Measurements from ENCODE around the gene ASCL2.

The ASCL2 gene

DNA sequence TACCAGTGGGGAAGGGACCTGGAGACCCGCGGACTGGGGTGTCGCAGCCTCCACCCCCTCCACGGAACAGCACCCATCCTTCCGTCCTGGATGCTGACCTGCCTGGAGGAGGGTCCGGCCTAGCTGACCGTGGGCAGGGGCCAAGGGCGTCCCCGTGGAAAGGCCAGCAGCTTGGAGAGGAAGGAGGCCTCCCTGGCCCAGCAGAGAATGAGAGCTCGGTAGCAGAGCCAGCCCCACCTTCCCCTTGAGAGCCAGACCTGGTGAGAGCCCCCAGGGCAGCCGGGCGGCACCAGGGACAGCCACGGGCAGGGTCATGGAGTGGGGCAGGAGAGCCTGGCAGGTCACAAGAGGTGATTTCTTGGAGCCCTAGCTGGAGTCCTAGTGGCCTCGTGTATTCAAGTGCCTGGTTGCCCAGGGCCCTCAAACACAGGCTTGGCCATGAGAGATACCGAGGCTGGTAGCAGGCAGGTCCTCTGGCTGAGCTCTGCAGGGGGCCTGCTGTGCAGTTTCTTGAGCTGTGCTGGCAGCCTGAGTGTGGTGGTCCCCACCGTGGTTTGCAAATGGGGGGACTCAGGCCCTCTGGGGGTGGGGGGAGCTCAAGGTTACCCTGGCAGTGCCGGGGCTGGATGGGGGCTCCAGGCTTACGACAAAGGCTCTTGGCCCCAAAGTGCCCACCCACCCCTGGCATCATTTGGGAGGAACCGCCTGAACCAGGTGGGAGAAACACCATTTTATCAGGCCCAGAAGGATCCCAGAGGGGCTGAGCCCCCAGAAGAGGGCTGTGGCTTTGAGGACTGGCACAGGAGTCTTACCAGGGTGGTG, 39.1 kb upstream of the ASCL2 start:
- Histone ChIP-seq H3K27me3 (no peaks in the 10 kb centered on the region), H3K4me3 (no peak overlapping the region), H4K20me1 (no peaks in the 10 kb centered on the region), H3K4me2 (no peak overlapping the region), H3K9me3 (no peaks in the 10 kb centered on the region), H3K36me3 (no peaks in the 10 kb centered on the region), H3K27ac (0 out of 2 replicates have a peak overlapping the region, but pooled peaks have one; percentile 22), H3K4me1 (peaks cover 48% of the 10 kb centered on the region), H3K9ac (no peak overlapping the region)
- no peak for TF ChIP-seq Cebpa-rat (IDR thresholded peaks at IDR 0.05)

DNA sequence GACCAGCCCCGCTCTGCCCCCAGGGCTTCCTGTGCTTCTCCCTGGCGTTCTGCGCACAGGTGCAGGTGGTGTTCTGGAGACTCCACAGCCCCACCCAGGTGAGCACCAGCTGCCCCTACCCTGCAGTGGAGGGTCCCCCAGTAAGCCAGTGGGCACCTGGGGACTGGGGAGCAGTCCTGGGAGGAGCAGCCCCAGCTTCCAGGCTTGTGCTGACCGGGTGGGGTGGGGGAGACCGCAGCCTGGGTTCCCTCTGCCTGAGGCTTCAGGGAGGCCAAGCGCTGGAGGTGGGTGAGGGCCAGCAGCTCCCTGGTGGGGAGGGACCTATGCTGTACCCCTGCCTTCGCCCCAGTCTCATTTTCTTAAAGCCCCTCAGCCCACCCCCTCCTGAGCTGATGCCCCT, 38.3 kb upstream of the ASCL2 start:
- Histone ChIP-seq H3K27ac (no peak overlapping the region), H4K20me1 (no peaks in the 10 kb centered on the region), H3K9me3 (no peaks in the 10 kb centered on the region), H3K9ac (no peak overlapping the region), H3K27me3 (no peaks in the 10 kb centered on the region), H3K4me1 (peaks cover 48% of the 10 kb centered on the region), H3K4me3 (no peak overlapping the region), H3K36me3 (no peaks in the 10 kb centered on the region), H3K4me2 (no peak overlapping the region)
- no peak for TF ChIP-seq Cebpa-rat (IDR thresholded peaks at IDR 0.05)

DNA sequence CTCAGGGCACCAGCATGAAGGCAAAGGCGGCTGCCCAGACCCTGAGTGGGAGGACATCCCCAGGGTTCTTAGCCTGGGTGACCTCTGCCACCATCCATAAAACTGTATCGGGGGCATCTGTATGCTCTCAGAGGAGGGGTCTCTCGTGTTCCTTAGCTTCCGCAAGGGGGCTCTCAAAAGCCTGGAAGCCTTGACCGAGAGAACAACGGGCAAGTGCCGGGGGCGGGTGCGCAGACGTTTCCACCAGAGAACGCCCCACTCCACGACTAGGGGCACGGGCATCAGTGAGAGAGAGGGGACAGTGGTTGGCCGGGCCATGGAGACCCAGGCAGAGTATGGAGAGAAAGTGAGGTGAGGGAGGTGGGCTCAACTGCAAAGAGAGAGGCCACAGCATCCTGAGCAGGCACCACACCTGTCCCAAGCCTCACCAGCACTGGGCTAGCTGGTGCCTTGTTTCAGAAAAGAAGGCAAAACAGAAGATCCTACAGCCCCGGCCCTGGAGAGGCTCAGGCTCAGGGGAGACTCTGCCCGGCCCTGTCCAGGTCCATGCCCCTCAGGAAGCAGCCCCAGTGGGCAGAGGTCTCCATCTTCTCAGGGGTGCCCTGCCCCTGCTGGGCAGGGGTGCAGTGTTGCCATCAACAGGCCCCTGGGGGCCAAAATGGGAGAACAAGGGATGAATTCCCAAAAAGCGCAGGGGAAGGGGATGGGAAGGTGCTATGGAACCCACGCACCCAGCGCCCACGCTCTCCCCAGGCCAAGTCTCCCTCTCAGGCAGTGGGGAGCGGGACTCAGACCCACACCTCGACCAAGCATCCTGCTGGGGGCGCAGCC, 37.3 kb upstream of the ASCL2 start:
- H3K9me3 ChIP-seq: no peaks in the 10 kb centered on the region
- peak overlapping the region; percentile 61 for H3K4me2 ChIP-seq
- H3K36me3 ChIP-seq: no peaks in the 10 kb centered on the region
- H3K27me3 ChIP-seq: no peaks in the 10 kb centered on the region; the same call in 1 of the 2 replicates
- H3K4me3 ChIP-seq: no peak overlapping the region
- H4K20me1 ChIP-seq: peaks cover 3% of the 10 kb centered on the region; the same call in 1 of the 2 replicates
- peak overlapping the region; percentile 41; the same call in 1 of the 2 replicates for H3K27ac ChIP-seq
- H3K4me1 ChIP-seq: peaks cover 50% of the 10 kb centered on the region
- H3K9ac ChIP-seq: no peak overlapping the region
- TF ChIP-seq Cebpa-rat (IDR thresholded peaks at IDR 0.05): no peak

DNA sequence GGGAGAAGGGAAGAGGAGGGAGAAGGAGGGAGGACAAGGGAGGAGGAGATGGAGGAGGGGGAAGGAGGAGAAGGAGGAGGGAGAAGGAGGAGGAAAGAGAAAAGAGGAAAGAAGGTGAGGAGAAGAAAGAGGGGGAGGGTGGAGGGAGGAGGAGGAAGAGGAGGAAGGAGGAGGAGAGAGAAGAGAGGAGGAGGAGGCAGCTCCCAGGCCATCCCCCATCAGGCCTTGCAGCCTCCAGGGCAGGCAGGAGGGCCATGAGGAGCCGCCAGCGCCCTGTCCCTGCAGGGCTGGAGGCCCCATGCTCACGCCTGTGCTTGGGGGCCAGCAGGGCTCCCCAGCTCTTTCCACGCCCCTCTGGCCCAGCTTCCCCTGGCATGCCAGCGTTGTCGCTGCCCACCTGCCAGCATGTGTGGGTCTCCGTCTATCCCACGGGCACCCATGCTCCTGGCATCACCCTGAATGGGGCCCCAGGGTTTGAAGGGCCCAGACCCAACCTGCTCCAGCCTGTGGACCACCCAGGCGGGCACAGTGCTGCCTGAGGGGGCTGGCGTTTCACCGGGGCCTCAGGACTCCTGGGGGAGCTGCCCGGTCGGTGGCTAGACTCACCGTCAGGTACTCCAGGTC, 36.6 kb upstream of the ASCL2 start:
- Histone ChIP-seq H4K20me1 (peaks cover 5% of the 10 kb centered on the region; the same call in 1 of the 2 replicates), H3K4me3 (no peak overlapping the region), H3K27ac (peak overlapping the region; percentile 41; the same call in 1 of the 2 replicates), H3K27me3 (no peaks in the 10 kb centered on the region; the same call in 1 of the 2 replicates), H3K36me3 (no peaks in the 10 kb centered on the region), H3K9ac (0 out of 2 replicates have a peak overlapping the region, but pooled peaks have one; percentile 19), H3K9me3 (no peaks in the 10 kb centered on the region), H3K4me2 (peak overlapping the region; percentile 61), H3K4me1 (peaks cover 58% of the 10 kb centered on the region)
- TF ChIP-seq Cebpa-rat (IDR thresholded peaks at IDR 0.05): no peak

DNA sequence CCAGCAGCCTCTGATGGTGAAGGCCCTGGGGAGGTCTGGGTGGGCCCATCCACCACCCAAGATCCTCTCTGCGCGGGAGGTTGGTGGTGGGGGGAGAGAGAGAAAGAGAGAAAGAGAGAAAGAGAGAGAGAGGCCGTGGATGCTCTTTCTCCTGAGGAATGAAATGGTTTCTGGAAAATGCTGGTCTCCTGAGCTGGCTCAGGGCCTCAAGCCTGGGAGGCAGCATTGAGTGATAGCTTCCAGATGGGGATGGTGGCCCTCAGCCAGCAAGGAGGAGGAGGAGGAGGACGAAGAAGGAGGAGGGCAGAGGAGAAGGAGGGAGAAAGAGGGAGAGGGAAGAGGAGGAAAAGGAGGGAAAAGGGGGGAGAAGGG, 36.0 kb upstream of the ASCL2 start:
- no peaks in the 10 kb centered on the region; the same call in 1 of the 2 replicates for H3K27me3 ChIP-seq
- H3K36me3 ChIP-seq: no peaks in the 10 kb centered on the region
- H3K4me1 ChIP-seq: peaks cover 63% of the 10 kb centered on the region
- no peak overlapping the region for H3K4me3 ChIP-seq
- peak overlapping the region; percentile 71 for H3K4me2 ChIP-seq
- TF ChIP-seq Cebpa-rat (IDR thresholded peaks at IDR 0.05): no peak
- no peaks in the 10 kb centered on the region for H3K9me3 ChIP-seq
- H3K27ac ChIP-seq: peak overlapping the region; percentile 44; the same call in 1 of the 2 replicates
- peaks cover 9% of the 10 kb centered on the region; the same call in 1 of the 2 replicates for H4K20me1 ChIP-seq
- H3K9ac ChIP-seq: no peak overlapping the region

DNA sequence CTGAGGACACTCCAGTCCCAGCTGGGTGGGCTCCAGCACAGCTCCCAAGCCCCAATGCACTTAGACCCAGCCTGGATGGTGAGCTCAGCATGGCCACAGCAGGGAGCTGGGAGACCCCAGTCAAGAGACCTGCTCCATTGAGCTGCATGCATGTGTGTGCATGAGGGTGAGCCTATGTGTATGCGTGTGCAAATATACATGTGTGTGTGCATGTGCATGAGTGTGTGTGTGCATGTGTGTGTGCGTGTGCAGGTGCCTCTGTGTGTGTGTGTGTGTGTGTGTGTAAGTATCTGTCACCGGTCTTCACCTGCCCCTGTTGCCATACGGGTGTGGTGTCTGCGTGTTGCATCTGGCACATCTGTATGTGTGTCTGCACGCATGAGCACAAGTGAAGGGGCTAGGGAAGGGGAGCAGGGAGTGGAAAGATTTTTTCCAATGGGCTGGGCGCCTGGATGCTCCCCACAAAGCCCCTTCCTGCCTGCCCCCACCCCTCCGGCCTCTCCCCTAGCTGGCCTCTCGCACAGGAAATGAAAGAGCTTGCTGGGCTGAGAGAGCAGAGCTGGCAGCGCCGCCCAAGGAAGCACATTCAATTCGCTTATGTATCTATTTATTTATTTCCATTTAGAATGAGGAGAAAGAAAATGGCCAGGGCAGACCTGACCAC, 35.5 kb upstream of the ASCL2 start:
- peaks cover 15% of the 10 kb centered on the region; the same call in 1 of the 2 replicates for H4K20me1 ChIP-seq
- H3K4me2 ChIP-seq: peak overlapping the region; percentile 71
- H3K27ac ChIP-seq: peak overlapping the region; percentile 44; the same call in 1 of the 2 replicates
- no peaks in the 10 kb centered on the region; the same call in 1 of the 2 replicates for H3K27me3 ChIP-seq
- no peaks in the 10 kb centered on the region for H3K9me3 ChIP-seq
- no peak for TF ChIP-seq Cebpa-rat (IDR thresholded peaks at IDR 0.05)
- H3K36me3 ChIP-seq: no peaks in the 10 kb centered on the region
- no peak overlapping the region for H3K4me3 ChIP-seq
- no peak overlapping the region for H3K9ac ChIP-seq
- H3K4me1 ChIP-seq: peaks cover 68% of the 10 kb centered on the region

DNA sequence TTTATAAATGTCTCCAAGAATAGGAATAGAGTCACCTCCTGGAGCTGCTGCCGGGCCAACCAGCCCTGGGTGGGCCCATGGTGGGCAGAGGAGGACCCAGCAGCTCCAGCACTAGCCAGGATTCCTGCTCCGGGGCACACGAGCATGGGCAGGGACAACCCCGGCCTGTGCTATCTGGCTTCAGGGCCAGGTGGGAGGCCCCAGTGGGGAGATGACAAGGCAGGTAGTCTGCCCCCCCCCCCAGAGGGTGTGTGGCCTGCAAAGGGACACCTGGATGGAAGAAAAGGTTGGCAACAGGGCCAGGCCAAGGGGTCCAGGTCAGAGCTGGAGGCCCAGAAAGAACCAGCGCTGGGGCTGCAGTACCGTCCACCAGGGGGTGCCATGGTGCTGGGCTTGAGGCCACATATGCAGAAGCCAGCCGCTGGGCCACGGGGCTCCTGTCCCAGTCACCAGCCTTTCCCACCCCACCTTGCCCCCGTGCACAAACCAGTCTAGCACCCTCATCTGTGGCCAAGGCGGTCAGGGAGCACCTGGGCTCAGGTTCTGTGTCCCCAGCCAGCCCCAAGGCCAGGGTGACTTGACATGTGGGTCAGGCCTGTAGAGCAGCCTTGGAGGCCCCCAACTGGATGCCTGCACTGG, 34.9 kb upstream of the ASCL2 start:
- H3K4me2 ChIP-seq: peak overlapping the region; percentile 71
- H3K9me3 ChIP-seq: no peaks in the 10 kb centered on the region
- H3K36me3 ChIP-seq: no peaks in the 10 kb centered on the region
- TF ChIP-seq Cebpa-rat (IDR thresholded peaks at IDR 0.05): no peak
- no peak overlapping the region for H3K27ac ChIP-seq
- peak overlapping the region; percentile 43; the same call in 1 of the 2 replicates for H3K9ac ChIP-seq
- no peak overlapping the region for H3K4me3 ChIP-seq
- H3K4me1 ChIP-seq: peaks cover 75% of the 10 kb centered on the region
- H4K20me1 ChIP-seq: peaks cover 21% of the 10 kb centered on the region; the same call in 1 of the 2 replicates
- no peaks in the 10 kb centered on the region; the same call in 1 of the 2 replicates for H3K27me3 ChIP-seq

DNA sequence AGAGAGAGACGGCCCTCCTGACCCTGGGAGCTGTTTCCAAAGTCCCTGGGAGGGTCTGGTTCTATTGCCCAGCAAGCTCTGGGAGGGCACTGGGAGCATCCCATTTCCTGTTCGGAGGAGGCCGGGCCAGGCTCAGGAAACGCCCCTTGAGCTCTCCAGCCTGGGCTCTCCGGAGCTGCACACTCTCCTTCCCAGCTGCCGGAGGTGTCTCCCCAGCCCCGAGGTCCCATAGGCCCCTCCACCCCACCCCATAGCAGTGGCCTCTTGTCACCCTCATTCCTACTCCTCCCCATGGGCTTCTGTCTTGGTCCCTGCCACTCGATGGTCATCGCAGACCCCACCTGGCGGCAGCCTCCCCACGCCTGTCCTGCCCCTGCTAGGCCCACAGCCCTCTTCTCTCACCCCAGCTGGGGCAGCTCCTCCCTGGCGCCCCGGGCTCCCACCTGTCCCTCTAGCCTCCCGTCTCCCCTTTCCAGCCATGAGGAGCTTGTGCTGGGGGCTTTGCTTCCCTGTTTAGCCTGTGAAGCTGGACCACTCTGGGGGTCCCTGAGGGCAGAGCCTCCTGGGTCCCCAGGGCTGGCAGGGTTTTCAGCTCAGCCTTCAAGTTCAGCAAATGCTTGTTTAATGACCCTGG, 34.2 kb upstream of the ASCL2 start:
- Histone ChIP-seq H3K4me3 (no peak overlapping the region), H3K27ac (no peak overlapping the region), H3K4me1 (peaks cover 78% of the 10 kb centered on the region), H3K27me3 (no peaks in the 10 kb centered on the region; the same call in 1 of the 2 replicates), H3K4me2 (peak overlapping the region; percentile 71; the same call in 1 of the 2 replicates), H3K9me3 (no peaks in the 10 kb centered on the region), H4K20me1 (peaks cover 21% of the 10 kb centered on the region; the same call in 1 of the 2 replicates), H3K9ac (peak overlapping the region; percentile 43; the same call in 1 of the 2 replicates), H3K36me3 (no peaks in the 10 kb centered on the region)
- no peak for TF ChIP-seq Cebpa-rat (IDR thresholded peaks at IDR 0.05)

Measured in BLaER1 (cell line).